H9 (cell line): ENCODE results near the gene RAB3GAP2. TPM values are rescaled to one million over a fixed set of nuclear protein-coding genes. Genes with fewer than 3 reads are reported as not detected.

ENCODE experiments used
- DNase-seq: peaks from one replicate; pipeline ENCODE4 v3.0.0-alpha.2; 2017
- H2AFZ ChIP-seq: one replicate; pipeline ENCODE4 v1.6.1; 2013; ENCODE audit warnings: mild to moderate bottlenecking, low read length, control low read depth, moderate library complexity
- H2AK5ac ChIP-seq: 2 replicates; pipeline ENCODE4 v1.6.1; 2013; ENCODE audit warnings: low read length, control low read depth, mixed read lengths; ENCODE audit not compliant: insufficient read length
- H2BK120ac ChIP-seq: one replicate; pipeline ENCODE4 v1.6.1; 2013; ENCODE audit warnings: low read depth, mild to moderate bottlenecking, low read length, control low read depth, inconsistent platforms; ENCODE audit not compliant: poor library complexity, severe bottlenecking
- H2BK12ac ChIP-seq: 2 replicates; pipeline ENCODE4 v1.6.1; 2013; ENCODE audit warnings: low read length, control low read depth, mixed read lengths, low read depth; ENCODE audit not compliant: insufficient read length
- H2BK15ac ChIP-seq: 2 replicates; pipeline ENCODE4 v1.6.1; 2013; ENCODE audit warnings: low read depth, low read length, control low read depth
- H2BK20ac ChIP-seq: one replicate; pipeline ENCODE4 v1.6.1; 2013; ENCODE audit warnings: low read depth, mild to moderate bottlenecking, low read length, control low read depth, inconsistent platforms; ENCODE audit not compliant: poor library complexity, severe bottlenecking
- H2BK5ac ChIP-seq: 2 replicates; pipeline ENCODE4 v1.6.1; 2013; ENCODE audit warnings: low read length, control low read depth, mixed read lengths; ENCODE audit not compliant: insufficient read length
- H3K14ac ChIP-seq: 2 replicates; pipeline ENCODE4 v1.6.1; 2013; ENCODE audit warnings: low read length, control low read depth; ENCODE audit not compliant: insufficient read depth
- H3K18ac ChIP-seq: 2 replicates; pipeline ENCODE4 v1.6.1; 2013; ENCODE audit warnings: low read depth, mild to moderate bottlenecking, mixed read lengths, low read length, control low read depth; ENCODE audit not compliant: insufficient read length
- H3K23ac ChIP-seq: 2 replicates; pipeline ENCODE4 v1.6.1; 2013; ENCODE audit warnings: low read length, control low read depth, mixed read lengths, low read depth; ENCODE audit not compliant: insufficient read length
- H3K23me2 ChIP-seq: 2 replicates; pipeline ENCODE4 v1.6.1; 2013; ENCODE audit warnings: low read depth, mild to moderate bottlenecking, mixed read lengths, low read length, control low read depth; ENCODE audit not compliant: insufficient read length, poor library complexity, severe bottlenecking
- H3K27ac ChIP-seq: 2 replicates; pipeline ENCODE4 v1.5.1; 2013; ENCODE audit warnings: low read length, control low read depth, mixed read lengths, low read depth; ENCODE audit not compliant: insufficient read length
- H3K27me3 ChIP-seq: 2 replicates; pipeline ENCODE4 v1.6.1; 2013; ENCODE audit warnings: low read length, control low read depth, inconsistent platforms; ENCODE audit not compliant: insufficient read depth
- H3K4ac ChIP-seq: 2 replicates; pipeline ENCODE4 v1.6.1; 2013; ENCODE audit warnings: low read depth, mild to moderate bottlenecking, control low read depth, inconsistent platforms, low read length, moderate library complexity
- H3K4me1 ChIP-seq: 2 replicates; pipeline ENCODE4 v1.6.1; 2013; ENCODE audit warnings: low read length, control low read depth, inconsistent platforms; ENCODE audit not compliant: insufficient read depth
- H3K4me2 ChIP-seq: 2 replicates; pipeline ENCODE4 v1.6.1; 2013; ENCODE audit warnings: low read length, control low read depth, mixed read lengths; ENCODE audit not compliant: insufficient read length, insufficient read depth
- H3K56ac ChIP-seq: 2 replicates; pipeline ENCODE4 v1.6.1; 2013; ENCODE audit warnings: low read depth, mild to moderate bottlenecking, mixed read lengths, low read length, control low read depth; ENCODE audit not compliant: insufficient read length
- H3K79me1 ChIP-seq: 2 replicates; pipeline ENCODE4 v1.6.1; 2013; ENCODE audit warnings: low read depth, mild to moderate bottlenecking, moderate library complexity, low read length, control low read depth, inconsistent platforms; ENCODE audit not compliant: insufficient read depth, poor library complexity, severe bottlenecking
- H3K79me2 ChIP-seq: 2 replicates; pipeline ENCODE4 v1.6.1; 2013; ENCODE audit warnings: low read length, control low read depth, inconsistent platforms; ENCODE audit not compliant: insufficient read depth
- H3K9ac ChIP-seq: 2 replicates; pipeline ENCODE4 v1.6.1; 2013; ENCODE audit warnings: low read length, control low read depth, mixed read lengths; ENCODE audit not compliant: insufficient read length; ENCODE audit errors: extremely low read depth
- H3K9me3 ChIP-seq: one replicate; pipeline ENCODE4 v1.6.1; 2013; ENCODE audit warnings: low read depth, low read length, inconsistent platforms; ENCODE audit not compliant: control insufficient read depth
- H3T11ph ChIP-seq: one replicate; pipeline ENCODE4 v1.6.1; 2013; ENCODE audit warnings: mild to moderate bottlenecking, low read length, control low read depth, inconsistent platforms
- H4K20me1 ChIP-seq: one replicate; pipeline ENCODE4 v1.6.1; 2013; ENCODE audit not compliant: control insufficient read depth, insufficient read length, insufficient read depth
- H4K5ac ChIP-seq: 2 replicates; pipeline ENCODE4 v1.6.1; 2013; ENCODE audit warnings: low read depth, mild to moderate bottlenecking, mixed read lengths, low read length, control low read depth; ENCODE audit not compliant: insufficient read length
- H4K8ac ChIP-seq: replicated peaks from 2 replicates; pipeline ENCODE4 v1.6.1; 2013; ENCODE audit warnings: low read length, control low read depth, mixed read lengths, low read depth; ENCODE audit not compliant: insufficient read length
- H4K91ac ChIP-seq: 2 replicates; pipeline ENCODE4 v1.6.1; 2013; ENCODE audit warnings: low read depth, mild to moderate bottlenecking, moderate library complexity, mixed read lengths, low read length, control low read depth; ENCODE audit not compliant: insufficient read length
- H3K27ac Mint-ChIP-seq, 3 experiments: 2 replicates in 2 of 3; 3 replicates in 1 of 3; pipeline ENCODE4 v1.8.0; 2020 to 2021; ENCODE audit warnings: mixed read lengths in 3 of 3, mild to moderate bottlenecking in 1 of 3, moderate library complexity in 1 of 3
- H3K27me3 Mint-ChIP-seq: 2 replicates; pipeline ENCODE4 v1.8.0; 2021; ENCODE audit warnings: low read depth, mild to moderate bottlenecking, moderate library complexity, mixed read lengths
- H3K36me3 Mint-ChIP-seq, 3 experiments: 2 replicates in 2 of 3; 3 replicates in 1 of 3; pipeline ENCODE4 v1.8.0; 2020 to 2021; ENCODE audit warnings: low read depth in 3 of 3, mixed read lengths in 3 of 3; ENCODE audit not compliant: insufficient read depth in 1 of 3
- H3K4me1 Mint-ChIP-seq, 2 experiments: 2 replicates each; pipeline ENCODE4 v1.8.0; 2020; ENCODE audit warnings: mixed read lengths in 2 of 2
- H3K4me3 Mint-ChIP-seq, 2 experiments: 2 replicates in 1 of 2; 3 replicates in 1 of 2; pipeline ENCODE4 v1.8.0; 2020 to 2021; ENCODE audit warnings: mild to moderate bottlenecking in 2 of 2, mixed read lengths in 2 of 2, moderate library complexity in 1 of 2
- H3K9me3 Mint-ChIP-seq, 2 experiments: 2 replicates in 1 of 2; 3 replicates in 1 of 2; pipeline ENCODE4 v1.8.0; 2020; ENCODE audit warnings: mild to moderate bottlenecking in 2 of 2, mixed read lengths in 2 of 2, moderate library complexity in 1 of 2
- WGBS: extraction: QIAGEN DNeasy Blood & Tissue Kit; methylation state at CpG from one replicate; pipeline ENCODE4 v1.1.7; 2013; ENCODE audit warnings: missing lambda C conversion rate, low lambda C conversion rate, mixed read lengths; ENCODE audit not compliant: insufficient read length; ENCODE audit errors: extremely low coverage; 5-methylcytosine and 5-hydroxymethylcytosine counted together
- total RNA-seq: library from RNA; stranded (reverse); gene quantifications from 2 replicates; pipeline ENCODE4 v1.2.1, GENCODE V29; 2021
- TF ChIP-seq, protein P1 (sequence below): fragments of 200-600 bp; sonication (generic); conservative IDR thresholded peaks from 3 replicates; pipeline ENCODE4 v1.8.0; 2021; ENCODE audit warnings: antibody characterized with exemption, mild to moderate bottlenecking

The RAB3GAP2 gene
- total RNA-seq, 1 experiment from 2014 or later: 48.3 TPM

- peaks cover 3% of the 10 kb centered on the region for H3K79me1 ChIP-seq
- H2BK120ac ChIP-seq: no peak overlapping the region
- peaks cover 13% of the 10 kb centered on the region; the same call in 1 of the 2 replicates for H3K79me2 ChIP-seq
- no peak overlapping the region for H2BK20ac ChIP-seq
- H3K4me3 Mint-ChIP-seq: no peak overlapping the region
- H4K20me1 ChIP-seq: no peaks in the 10 kb centered on the region
- no peak overlapping the region for H2AK5ac ChIP-seq
- H3K36me3 Mint-ChIP-seq: peaks cover 0 to 17% (median 12%) of the 10 kb centered on the region in 3 experiments; a peak in 5 of 7 replicates
- H3T11ph ChIP-seq: no peak overlapping the region
- no peaks in the 10 kb centered on the region for H3K27me3 Mint-ChIP-seq
- no peak overlapping the region for H3K4ac ChIP-seq
- H3K4me2 ChIP-seq: no peak overlapping the region
- TF ChIP-seq, protein P1, sequence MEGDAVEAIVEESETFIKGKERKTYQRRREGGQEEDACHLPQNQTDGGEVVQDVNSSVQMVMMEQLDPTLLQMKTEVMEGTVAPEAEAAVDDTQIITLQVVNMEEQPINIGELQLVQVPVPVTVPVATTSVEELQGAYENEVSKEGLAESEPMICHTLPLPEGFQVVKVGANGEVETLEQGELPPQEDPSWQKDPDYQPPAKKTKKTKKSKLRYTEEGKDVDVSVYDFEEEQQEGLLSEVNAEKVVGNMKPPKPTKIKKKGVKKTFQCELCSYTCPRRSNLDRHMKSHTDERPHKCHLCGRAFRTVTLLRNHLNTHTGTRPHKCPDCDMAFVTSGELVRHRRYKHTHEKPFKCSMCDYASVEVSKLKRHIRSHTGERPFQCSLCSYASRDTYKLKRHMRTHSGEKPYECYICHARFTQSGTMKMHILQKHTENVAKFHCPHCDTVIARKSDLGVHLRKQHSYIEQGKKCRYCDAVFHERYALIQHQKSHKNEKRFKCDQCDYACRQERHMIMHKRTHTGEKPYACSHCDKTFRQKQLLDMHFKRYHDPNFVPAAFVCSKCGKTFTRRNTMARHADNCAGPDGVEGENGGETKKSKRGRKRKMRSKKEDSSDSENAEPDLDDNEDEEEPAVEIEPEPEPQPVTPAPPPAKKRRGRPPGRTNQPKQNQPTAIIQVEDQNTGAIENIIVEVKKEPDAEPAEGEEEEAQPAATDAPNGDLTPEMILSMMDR: no peak
- H2BK12ac ChIP-seq: no peak overlapping the region
- no peak overlapping the region for H4K8ac ChIP-seq
- no peaks in the 10 kb centered on the region; the same call in 1 of the 2 replicates for H3K4me1 ChIP-seq
- no peak overlapping the region for H2BK15ac ChIP-seq
- no peak overlapping the region for H3K27ac Mint-ChIP-seq
- no peaks in the 10 kb centered on the region for H3K23me2 ChIP-seq
- no peaks in the 10 kb centered on the region for H3K27me3 ChIP-seq
- H3K9me3 ChIP-seq: no peaks in the 10 kb centered on the region
- no peak overlapping the region for H2AFZ ChIP-seq
- H4K91ac ChIP-seq: no peak overlapping the region
- H3K9ac ChIP-seq: no peak overlapping the region
- WGBS: no CpG with 5 or more reads among the region's 3 CpGs
- H3K4me1 Mint-ChIP-seq: peaks cover 34 to 36% of the 10 kb centered on the region in 2 experiments
- no peak overlapping the region for H3K27ac ChIP-seq
- DNase-seq: no peak
- no peak overlapping the region for H4K5ac ChIP-seq
- no peak overlapping the region for H3K23ac ChIP-seq
- no peak overlapping the region for H2BK5ac ChIP-seq
- H3K14ac ChIP-seq: no peak overlapping the region
- no peak overlapping the region for H3K18ac ChIP-seq
- H3K9me3 Mint-ChIP-seq: peaks cover 7 to 9% of the 10 kb centered on the region in 2 experiments; a peak in 4 of 5 replicates
- H3K56ac ChIP-seq: no peak overlapping the region
Observed at GRCh38 chr1:220239966-220240365, 32.3 kb downstream of the RAB3GAP2 start.
